Thyroid gland (tissue), 4 donors: ENCODE measurements around the gene HEATR9.

Experiments
- CTCF ChIP-seq, 6 experiments: fragments of 200-600 bp in 3 of 6; fragments of 450-650 bp in 3 of 6; sonication (generic) in 3 of 6; IDR thresholded peaks; one replicate each; pipeline ENCODE4 v1.5.1; 2016 to 2019; ENCODE audit warnings: antibody characterized with exemption in 6 of 6, mild to moderate bottlenecking in 2 of 6, inconsistent platforms in 1 of 6, moderate library complexity in 1 of 6
- POLR2A ChIP-seq, 2 donors: fragments of 450-650 bp; IDR thresholded peaks; one replicate each; pipeline ENCODE4 v1.6.1; 2017; ENCODE audit warnings: antibody characterized with exemption in 2 of 2, mild to moderate bottlenecking in 2 of 2, moderate library complexity in 1 of 2

GRCh38 chr17:35907691-35908090 lies 39.0 kb upstream of the HEATR9 start:
- no peak for TF ChIP-seq CTCF (IDR thresholded peaks at IDR 0.05)
- no peak for TF ChIP-seq POLR2A (IDR thresholded peaks at IDR 0.05)
